A549 (cell line): ENCODE measurements around the gene PPP6R3.

Source experiments
- CEBPB ChIP-seq, 2 experiments: fragments of >200 bp in 1 of 2; sonication (Bioruptor Twin) in 1 of 2; formaldehyde crosslinking in 1 of 2; IDR thresholded peaks; 2 replicates each; pipeline ENCODE4 v1.6.1; 2012 to 2016
- PHF8 ChIP-seq: fragments of 200-600 bp; sonication (generic); IDR thresholded peaks from 2 replicates; pipeline ENCODE4 v1.6.1; 2016; ENCODE audit warnings: low read depth, mild to moderate bottlenecking, antibody characterized with exemption, moderate library complexity, borderline replicate concordance
- POLR2A ChIP-seq: IDR thresholded peaks from 2 replicates; pipeline ENCODE4 v1.6.1; 2012; ENCODE audit warnings: mild to moderate bottlenecking, low read length
- TP53 ChIP-seq: fragments of 250-450 bp; sonication (Bioruptor Pico); IDR thresholded peaks from 2 replicates; pipeline ENCODE4 v1.5.0; 2021; ENCODE audit warnings: mild to moderate bottlenecking, moderate library complexity
- TF ChIP-seq, protein P1 (sequence below): fragments of 150-350 bp; IDR thresholded peaks from 2 replicates; pipeline ENCODE4 v1.6.1; 2014; ENCODE audit warnings: low read depth, mild to moderate bottlenecking, low read length
- TF ChIP-seq, protein P2 (sequence below): fragments of >200 bp; sonication (Bioruptor Twin); formaldehyde crosslinking; IDR thresholded peaks from 3 replicates; pipeline ENCODE4 v1.5.1; 2016
- TF ChIP-seq, protein P3 (sequence below): fragments of 450-650 bp; IDR thresholded peaks from 2 replicates; pipeline ENCODE4 v1.6.1; 2014; ENCODE audit warnings: antibody characterized with exemption

GRCh38 chr11:68546555-68546954, 86.0 kb downstream of the PPP6R3 start:
- TF ChIP-seq, protein P1, sequence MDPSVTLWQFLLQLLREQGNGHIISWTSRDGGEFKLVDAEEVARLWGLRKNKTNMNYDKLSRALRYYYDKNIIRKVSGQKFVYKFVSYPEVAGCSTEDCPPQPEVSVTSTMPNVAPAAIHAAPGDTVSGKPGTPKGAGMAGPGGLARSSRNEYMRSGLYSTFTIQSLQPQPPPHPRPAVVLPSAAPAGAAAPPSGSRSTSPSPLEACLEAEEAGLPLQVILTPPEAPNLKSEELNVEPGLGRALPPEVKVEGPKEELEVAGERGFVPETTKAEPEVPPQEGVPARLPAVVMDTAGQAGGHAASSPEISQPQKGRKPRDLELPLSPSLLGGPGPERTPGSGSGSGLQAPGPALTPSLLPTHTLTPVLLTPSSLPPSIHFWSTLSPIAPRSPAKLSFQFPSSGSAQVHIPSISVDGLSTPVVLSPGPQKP = no peak
- TF ChIP-seq POLR2A = no peak
- TF ChIP-seq, protein P2, sequence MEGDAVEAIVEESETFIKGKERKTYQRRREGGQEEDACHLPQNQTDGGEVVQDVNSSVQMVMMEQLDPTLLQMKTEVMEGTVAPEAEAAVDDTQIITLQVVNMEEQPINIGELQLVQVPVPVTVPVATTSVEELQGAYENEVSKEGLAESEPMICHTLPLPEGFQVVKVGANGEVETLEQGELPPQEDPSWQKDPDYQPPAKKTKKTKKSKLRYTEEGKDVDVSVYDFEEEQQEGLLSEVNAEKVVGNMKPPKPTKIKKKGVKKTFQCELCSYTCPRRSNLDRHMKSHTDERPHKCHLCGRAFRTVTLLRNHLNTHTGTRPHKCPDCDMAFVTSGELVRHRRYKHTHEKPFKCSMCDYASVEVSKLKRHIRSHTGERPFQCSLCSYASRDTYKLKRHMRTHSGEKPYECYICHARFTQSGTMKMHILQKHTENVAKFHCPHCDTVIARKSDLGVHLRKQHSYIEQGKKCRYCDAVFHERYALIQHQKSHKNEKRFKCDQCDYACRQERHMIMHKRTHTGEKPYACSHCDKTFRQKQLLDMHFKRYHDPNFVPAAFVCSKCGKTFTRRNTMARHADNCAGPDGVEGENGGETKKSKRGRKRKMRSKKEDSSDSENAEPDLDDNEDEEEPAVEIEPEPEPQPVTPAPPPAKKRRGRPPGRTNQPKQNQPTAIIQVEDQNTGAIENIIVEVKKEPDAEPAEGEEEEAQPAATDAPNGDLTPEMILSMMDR = no peak
- no peak for TF ChIP-seq TP53 (CRISPR knock-in tag)
- TF ChIP-seq, protein P3, sequence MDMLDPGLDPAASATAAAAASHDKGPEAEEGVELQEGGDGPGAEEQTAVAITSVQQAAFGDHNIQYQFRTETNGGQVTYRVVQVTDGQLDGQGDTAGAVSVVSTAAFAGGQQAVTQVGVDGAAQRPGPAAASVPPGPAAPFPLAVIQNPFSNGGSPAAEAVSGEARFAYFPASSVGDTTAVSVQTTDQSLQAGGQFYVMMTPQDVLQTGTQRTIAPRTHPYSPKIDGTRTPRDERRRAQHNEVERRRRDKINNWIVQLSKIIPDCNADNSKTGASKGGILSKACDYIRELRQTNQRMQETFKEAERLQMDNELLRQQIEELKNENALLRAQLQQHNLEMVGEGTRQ = no peak
- no peak for TF ChIP-seq CEBPB (IDR thresholded peaks at IDR 0.05)
- TF ChIP-seq PHF8 = no peak
